Lung (tissue), 12 donors: ENCODE results near the gene AP5Z1. TPM values are rescaled to one million over a fixed set of nuclear protein-coding genes. Genes with fewer than 3 reads are reported as not detected.
A peak's percentile ranks its signal among the peaks of the same experiment; 100 is the strongest.

ENCODE experiments used
- ATAC-seq: fragments of 200-7000 bp; cut with Tn5 transposase; one replicate; pipeline ENCODE4 v1.9.1; 2020; ENCODE audit warnings: moderate number of reproducible peaks; ENCODE audit not compliant: insufficient read depth, low FRiP score
- DNase-seq, 3 donors: peaks; one replicate each; pipeline ENCODE4 v3.0.0-alpha.2; 2013 to 2017
- H3K27ac ChIP-seq, 2 donors: one replicate each; pipeline ENCODE4 v1.5.1; 2013; ENCODE audit warnings: mild to moderate bottlenecking in 2 of 2, moderate library complexity in 2 of 2, control low read depth in 1 of 2, inconsistent platforms in 1 of 2, low read depth in 1 of 2, low read length in 1 of 2
- H3K27me3 ChIP-seq, 3 donors: one replicate each; pipeline ENCODE4 v1.5.1; 2013; ENCODE audit warnings: low read length in 2 of 3; ENCODE audit not compliant: control insufficient read depth in 3 of 3, insufficient read depth in 3 of 3
- H3K36me3 ChIP-seq, 4 donors: one replicate each; pipeline ENCODE4 v1.5.1; 2013; ENCODE audit warnings: low read length in 4 of 4, mild to moderate bottlenecking in 1 of 4, moderate library complexity in 1 of 4; ENCODE audit not compliant: control insufficient read depth in 4 of 4, insufficient read depth in 4 of 4
- H3K4me1 ChIP-seq, 5 donors: one replicate each; pipeline ENCODE4 v1.5.1; 2013; ENCODE audit warnings: low read length in 5 of 5, mild to moderate bottlenecking in 2 of 5, moderate library complexity in 1 of 5; ENCODE audit not compliant: control insufficient read depth in 5 of 5, insufficient read depth in 5 of 5
- H3K4me3 ChIP-seq: one replicate; pipeline ENCODE4 v1.5.1; 2013; ENCODE audit warnings: mild to moderate bottlenecking, control low read depth, moderate library complexity
- H3K9ac ChIP-seq, 2 donors: one replicate each; pipeline ENCODE4 v1.5.1; 2013; ENCODE audit warnings: low read length in 2 of 2, control low read depth in 1 of 2; ENCODE audit not compliant: insufficient read depth in 1 of 2
- H3K9me3 ChIP-seq, 4 donors: one replicate each; pipeline ENCODE4 v1.5.1; 2013; ENCODE audit warnings: low read length in 3 of 4, mild to moderate bottlenecking in 1 of 4, moderate library complexity in 1 of 4; ENCODE audit not compliant: control insufficient read depth in 4 of 4, insufficient read depth in 3 of 4
- WGBS, 2 donors: extraction: QIAGEN DNeasy Blood & Tissue Kit; methylation state at CpG; one replicate each; pipeline ENCODE4 v1.1.7; 2013; 5-methylcytosine and 5-hydroxymethylcytosine counted together
- polyA plus RNA-seq, 2 donors: library from polyadenylated mRNA; stranded (reverse); fragments of 200-250 nt; gene quantifications; one replicate each; pipeline ENCODE4 v1.2.1, GENCODE V29; 2013
- total RNA-seq, 2 donors: library from RNA; depleted of rRNA in 1 of 2; stranded (reverse); fragments of >200 nt in 1 of 2; gene quantifications; one replicate each; pipeline ENCODE4 v1.2.1, GENCODE V29; 2014 to 2021
- TF ChIP-seq, protein P1 (sequence below): IDR thresholded peaks from 2 replicates; pipeline ENCODE4 v1.5.1; 2012; ENCODE audit warnings: mild to moderate bottlenecking; ENCODE audit errors: control extremely low read depth, extremely low read depth
- donor health status: control.
- donor health status: control.
- donor health status: Bipolar disorder and iron deficiency.
- donor health status: healthy.
- donor health status: DM: yes; HTN: yes; CAD: no.

Gene AP5Z1
- total and polyA plus RNA-seq, 4 donors = 21.2 to 62.4 (median 59.3) TPM

DNA sequence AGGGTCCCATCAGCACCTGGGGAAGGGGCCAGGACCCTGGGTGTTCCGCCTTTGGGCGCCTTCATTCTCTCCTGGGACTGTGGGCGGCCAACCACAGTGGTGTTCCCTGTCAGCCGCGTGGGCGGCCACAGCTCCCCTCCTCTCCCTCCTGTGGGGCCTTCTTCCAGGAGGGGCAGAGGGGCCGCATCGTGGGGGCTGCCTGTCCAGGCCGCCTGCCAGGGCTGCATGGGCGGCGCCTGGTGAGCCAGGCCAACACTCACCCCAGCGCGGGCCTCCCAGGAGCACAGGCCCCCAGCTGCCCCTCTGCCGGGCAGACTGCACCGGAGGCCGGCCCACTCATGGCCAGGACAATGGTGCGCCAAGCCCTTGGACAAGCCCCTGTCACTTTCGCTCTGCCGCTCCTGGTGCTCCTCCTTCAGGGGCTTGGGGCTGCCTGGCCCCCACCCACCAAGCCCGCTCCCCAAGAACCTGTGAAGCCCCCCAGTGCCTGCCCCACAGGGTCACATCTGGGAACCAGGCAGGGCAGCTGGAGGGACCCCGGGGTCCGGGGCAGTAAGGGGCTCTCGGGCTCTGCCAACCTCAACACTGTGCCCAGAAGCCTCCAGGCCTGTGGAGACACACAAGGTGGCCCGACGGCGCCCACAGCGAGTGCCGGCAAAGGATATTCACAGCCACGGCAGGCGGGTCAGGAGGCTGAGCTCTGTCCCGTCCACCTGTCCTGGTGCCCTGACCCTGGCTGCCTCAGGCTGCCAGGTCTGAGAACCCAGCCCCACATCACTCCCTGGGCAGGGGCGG, 42.8 kb downstream of the AP5Z1 start:
- TF ChIP-seq, protein P1, sequence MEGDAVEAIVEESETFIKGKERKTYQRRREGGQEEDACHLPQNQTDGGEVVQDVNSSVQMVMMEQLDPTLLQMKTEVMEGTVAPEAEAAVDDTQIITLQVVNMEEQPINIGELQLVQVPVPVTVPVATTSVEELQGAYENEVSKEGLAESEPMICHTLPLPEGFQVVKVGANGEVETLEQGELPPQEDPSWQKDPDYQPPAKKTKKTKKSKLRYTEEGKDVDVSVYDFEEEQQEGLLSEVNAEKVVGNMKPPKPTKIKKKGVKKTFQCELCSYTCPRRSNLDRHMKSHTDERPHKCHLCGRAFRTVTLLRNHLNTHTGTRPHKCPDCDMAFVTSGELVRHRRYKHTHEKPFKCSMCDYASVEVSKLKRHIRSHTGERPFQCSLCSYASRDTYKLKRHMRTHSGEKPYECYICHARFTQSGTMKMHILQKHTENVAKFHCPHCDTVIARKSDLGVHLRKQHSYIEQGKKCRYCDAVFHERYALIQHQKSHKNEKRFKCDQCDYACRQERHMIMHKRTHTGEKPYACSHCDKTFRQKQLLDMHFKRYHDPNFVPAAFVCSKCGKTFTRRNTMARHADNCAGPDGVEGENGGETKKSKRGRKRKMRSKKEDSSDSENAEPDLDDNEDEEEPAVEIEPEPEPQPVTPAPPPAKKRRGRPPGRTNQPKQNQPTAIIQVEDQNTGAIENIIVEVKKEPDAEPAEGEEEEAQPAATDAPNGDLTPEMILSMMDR = no peak
- H3K27me3 ChIP-seq = no peaks in the 10 kb centered on the region
- ATAC-seq (no peak), DNase-seq (peak; percentile 79 to 86 (median 84))
- no peak overlapping the region for H3K9ac ChIP-seq
- no peak overlapping the region for H3K27ac ChIP-seq
- no peak overlapping the region for H3K4me3 ChIP-seq
- peaks cover 0 to 32% (median 2%) of the 10 kb centered on the region in 5 donors for H3K4me1 ChIP-seq
- H3K36me3 ChIP-seq = peaks cover 0 to 10% (median 10%) of the 10 kb centered on the region in 4 donors
- WGBS, 2 donors = 89 to 90% methylated on average over 31 to 32 of the region's 32 CpGs
- peaks cover 0 to 6% (median under 1%) of the 10 kb centered on the region in 4 donors for H3K9me3 ChIP-seq

DNA sequence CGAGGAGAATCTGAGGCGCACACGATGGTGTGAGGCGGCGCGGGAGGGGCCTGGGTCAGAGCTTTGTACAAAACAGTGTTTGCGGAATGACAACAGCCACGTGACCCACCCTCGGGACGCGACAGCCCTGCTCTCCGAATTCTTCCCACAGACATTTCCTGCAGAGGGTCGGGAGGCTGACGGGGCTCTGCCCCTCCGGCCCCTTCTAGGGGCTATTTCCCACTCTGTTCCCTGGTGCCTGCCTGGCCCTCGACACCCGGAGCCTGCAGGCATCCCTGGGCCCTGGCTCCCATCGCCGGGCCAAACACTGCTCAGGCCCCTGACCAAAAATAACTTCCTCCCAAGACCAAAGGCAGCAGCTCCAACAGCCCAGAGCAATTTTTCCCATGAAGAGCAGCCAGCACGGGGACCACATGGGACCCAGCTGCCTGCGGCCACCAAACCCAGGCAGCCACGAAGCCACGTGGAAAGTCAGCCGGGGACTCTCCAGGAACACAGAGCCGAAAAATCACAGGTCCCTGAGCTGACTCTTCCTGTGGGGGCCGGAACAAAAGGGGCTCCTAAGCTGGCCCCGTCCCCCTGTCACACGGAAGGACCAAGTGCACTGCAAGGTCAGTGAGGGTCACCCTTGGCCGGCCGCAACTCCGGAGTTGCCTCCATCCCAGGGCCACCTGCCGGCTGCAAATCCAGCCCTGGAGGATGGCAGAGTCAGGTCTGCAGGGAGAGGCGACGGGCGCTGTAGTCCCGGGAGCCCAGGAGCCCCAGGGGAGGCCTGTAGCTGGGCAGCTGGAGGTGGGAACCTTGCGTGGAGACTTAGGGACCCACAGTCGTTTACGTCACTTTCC, 44.4 kb downstream of the AP5Z1 start:
- Histone ChIP-seq H3K4me1 (peaks cover 0 to 32% (median 2%) of the 10 kb centered on the region in 5 donors), H3K4me3 (no peak overlapping the region), H3K27ac (peak overlapping the region; percentile 20 to 56), H3K27me3 (no peaks in the 10 kb centered on the region), H3K9ac (no peak overlapping the region), H3K9me3 (peaks cover 0 to 1% (median 0%) of the 10 kb centered on the region in 4 donors), H3K36me3 (peaks cover 0 to 4% (median under 1%) of the 10 kb centered on the region in 4 donors)
- DNase-seq = peak; percentile 20 to 65 (median 42)
- WGBS, 2 donors = 80 to 81% methylated on average over 39 of the region's 39 CpGs
- TF ChIP-seq, protein P1 = no peak
- no peak for ATAC-seq

DNA sequence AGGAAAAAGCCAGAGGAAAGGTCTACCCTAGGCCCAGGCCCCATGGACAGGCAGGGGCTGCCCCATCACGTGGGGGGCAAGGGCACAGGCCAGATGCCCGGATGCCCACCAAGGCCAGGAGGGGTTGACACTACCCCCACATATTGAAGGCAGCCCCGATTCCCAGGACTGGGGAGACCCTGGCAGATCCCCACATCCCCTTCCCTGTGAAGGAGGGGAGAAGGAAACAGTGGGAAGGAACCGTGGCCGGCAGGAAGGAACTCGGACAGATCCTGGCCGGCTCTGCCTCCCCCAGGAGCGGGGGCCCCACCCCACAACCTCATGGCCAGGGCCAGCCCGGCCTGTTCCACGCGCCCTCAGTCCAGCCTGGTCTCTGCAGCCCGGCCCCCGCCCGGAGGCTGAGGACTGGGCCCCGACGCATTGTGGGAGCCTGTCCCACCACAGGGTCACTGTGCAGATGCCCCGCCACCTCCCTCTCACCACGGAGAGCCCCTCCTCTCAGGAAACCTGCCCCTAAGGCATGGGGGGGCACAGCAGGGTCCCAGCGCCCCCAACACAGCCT, 45.1 kb downstream of the AP5Z1 start:
- peaks cover 0 to 4% (median 0%) of the 10 kb centered on the region in 4 donors for H3K36me3 ChIP-seq
- H3K4me1 ChIP-seq = peaks cover 0 to 32% (median 2%) of the 10 kb centered on the region in 5 donors
- DNase-seq (peak in 1 of 3 donors; percentile 24), ATAC-seq (no peak)
- H3K27me3 ChIP-seq = no peaks in the 10 kb centered on the region
- H3K27ac ChIP-seq = peak overlapping the region; percentile 7 to 56
- peaks cover 0 to 1% (median 0%) of the 10 kb centered on the region in 4 donors for H3K9me3 ChIP-seq
- no peak overlapping the region for H3K9ac ChIP-seq
- TF ChIP-seq, protein P1 = no peak
- H3K4me3 ChIP-seq = no peak overlapping the region
- WGBS, 2 donors = 68 to 76% methylated on average over 15 to 19 of the region's 19 CpGs
